ENCODE measurements around the gene FARS2. TPM values are rescaled to one million over a fixed set of nuclear protein-coding genes. Genes with fewer than 3 reads are reported as not detected.

Gene FARS2
- total and polyA plus RNA-seq, 12 donors, result 7.6 to 22.4 (median 20.8) TPM

- DNase-seq (no peak), ATAC-seq (no peak)
- intact Hi-C loops (cut with DNase I), result loop anchor here in 1 of 10 donors (10.0 kb wide), 1 partner anchor 107 kb away; no protein-coding TSS in a partner anchor
- no peaks in the 10 kb centered on the region for H3K27me3 ChIP-seq
- 93 to 96% methylated on average over 9 of the region's 9 CpGs for WGBS, 2 donors
- H3K4me1 ChIP-seq, result peaks cover 0 to 10% (median 2%) of the 10 kb centered on the region in 9 donors
- H3K9me3 ChIP-seq, result peaks cover 0 to 8% (median 0%) of the 10 kb centered on the region in 11 donors
- peak overlapping the region in 1 of 10 donors; percentile 77 for H3K27ac ChIP-seq
- TF ChIP-seq CTCF (IDR thresholded peaks at IDR 0.05), result no peak
- no peak overlapping the region for H3K4me3 ChIP-seq
- H3K36me3 ChIP-seq, result peaks cover 0 to 4% (median 0%) of the 10 kb centered on the region in 9 donors
These were observed 396.5 kb downstream of the FARS2 start for GRCh38 chr6:5657684-5658430.

DNA sequence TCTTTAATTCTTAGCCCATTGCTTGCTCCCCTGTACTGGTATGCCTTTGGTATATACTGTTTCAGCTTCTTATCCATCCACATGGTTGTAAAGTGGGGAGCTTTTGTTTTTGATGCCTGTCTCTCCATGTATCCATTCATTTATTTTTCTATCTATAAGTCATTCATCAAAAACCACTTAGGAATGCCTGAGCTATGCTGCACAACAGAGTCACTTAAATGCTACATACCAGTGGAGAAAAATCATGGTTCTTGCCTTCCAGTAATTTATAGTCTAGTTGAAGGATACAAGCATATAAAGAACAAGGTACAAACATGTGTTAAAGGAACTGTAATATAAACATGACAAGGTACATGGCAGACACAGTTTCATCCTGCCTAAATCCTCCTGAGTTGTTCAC lies 398.2 kb downstream of the FARS2 start:
- peaks cover 0 to 8% (median 0%) of the 10 kb centered on the region in 11 donors for H3K9me3 ChIP-seq
- TF ChIP-seq CTCF (IDR thresholded peaks at IDR 0.05), result no peak
- peaks cover 0 to 12% (median 0%) of the 10 kb centered on the region in 9 donors for H3K4me1 ChIP-seq
- H3K4me3 ChIP-seq, result no peak overlapping the region
- no peak for ATAC-seq
- no peak for DNase-seq
- intact Hi-C loops (cut with DNase I), result loop anchor here in 1 of 10 donors (10.0 kb wide), 1 partner anchor 105 kb away; no protein-coding TSS in a partner anchor
- H3K36me3 ChIP-seq, result peaks cover 0 to 4% (median 0%) of the 10 kb centered on the region in 9 donors
- H3K27ac ChIP-seq, result no peak overlapping the region
- H3K27me3 ChIP-seq, result no peaks in the 10 kb centered on the region

- Histone ChIP-seq H3K4me3 (no peak overlapping the region), H3K4me1 (peaks cover 0 to 12% (median 0%) of the 10 kb centered on the region in 9 donors), H3K27ac (no peak overlapping the region), H3K9me3 (no peaks in the 10 kb centered on the region), H3K27me3 (no peaks in the 10 kb centered on the region), H3K36me3 (no peaks in the 10 kb centered on the region)
- no peak for TF ChIP-seq CTCF (IDR thresholded peaks at IDR 0.05)
- WGBS, 2 donors, result 62 to 78% methylated on average over 5 of the region's 5 CpGs
- intact Hi-C loops (cut with DNase I), result no loop called here
- no peak for ATAC-seq
- no peak for DNase-seq
These were observed 399.5 kb downstream of the FARS2 start for GRCh38 chr6:5660772-5661171.

- DNase-seq (no peak), ATAC-seq (no peak)
- no peak for TF ChIP-seq CTCF (IDR thresholded peaks at IDR 0.05)
- H3K36me3 ChIP-seq, result no peaks in the 10 kb centered on the region
- H3K4me1 ChIP-seq, result peaks cover 0 to 10% (median 0%) of the 10 kb centered on the region in 9 donors
- H3K4me3 ChIP-seq, result no peak overlapping the region
- WGBS, 2 donors, result 82 to 87% methylated on average over 3 of the region's 3 CpGs
- H3K9me3 ChIP-seq, result no peaks in the 10 kb centered on the region
- no peaks in the 10 kb centered on the region for H3K27me3 ChIP-seq
- intact Hi-C loops (cut with DNase I), result no loop called here
- no peak overlapping the region for H3K27ac ChIP-seq
These were observed 401.5 kb downstream of the FARS2 start for GRCh38 chr6:5662797-5663196.

Data from heart right ventricle (tissue), 16 donors.